NCI-H526 treated with DMSO at 0.1 percent for 48 hours (cell line): ENCODE results near the gene TMEM183A.

ENCODE experiments used
- DNase-seq: peaks from one replicate; lab custom pipeline; 2025; lab: John Stamatoyannopoulos, UW

Gene TMEM183A

DNA sequence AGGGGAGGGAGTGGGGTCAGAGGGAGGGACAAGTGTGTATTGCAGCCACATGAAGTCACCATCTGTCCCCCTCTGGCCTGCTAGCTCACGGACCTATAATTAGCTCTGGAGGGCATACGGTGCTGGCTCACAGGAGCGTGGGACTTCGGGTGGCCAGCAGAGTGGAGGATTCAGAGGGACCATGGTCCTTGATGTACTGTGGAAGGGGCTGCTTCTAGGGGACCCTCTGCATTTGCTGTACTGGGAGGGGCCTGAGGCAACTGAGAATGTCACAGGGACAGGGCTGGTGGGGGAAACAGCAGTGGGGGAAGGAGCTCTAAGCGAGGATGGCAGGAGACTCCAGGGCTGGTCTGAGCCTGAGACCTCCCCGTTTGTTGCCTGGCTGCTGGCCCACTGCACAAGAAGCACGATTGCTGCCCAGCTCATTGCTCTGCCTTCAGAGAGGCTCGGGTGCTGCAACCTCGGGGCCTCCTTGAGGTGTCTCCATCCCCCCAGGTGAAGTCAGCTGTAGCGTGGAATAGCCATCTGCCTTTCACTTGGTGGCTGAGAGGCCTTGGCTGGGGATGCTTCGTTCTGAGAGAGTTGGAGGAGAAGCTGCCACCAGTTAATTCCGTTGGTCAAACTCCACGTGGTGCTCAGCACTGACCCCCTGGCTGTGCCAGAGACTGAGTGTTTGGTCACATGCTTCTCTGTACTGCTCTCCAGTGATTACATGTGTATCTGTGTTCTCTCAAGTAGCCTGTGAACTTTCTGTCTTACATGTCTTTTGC is 21.8 kb downstream of the TMEM183A start:
- no peak for DNase-seq

DNA sequence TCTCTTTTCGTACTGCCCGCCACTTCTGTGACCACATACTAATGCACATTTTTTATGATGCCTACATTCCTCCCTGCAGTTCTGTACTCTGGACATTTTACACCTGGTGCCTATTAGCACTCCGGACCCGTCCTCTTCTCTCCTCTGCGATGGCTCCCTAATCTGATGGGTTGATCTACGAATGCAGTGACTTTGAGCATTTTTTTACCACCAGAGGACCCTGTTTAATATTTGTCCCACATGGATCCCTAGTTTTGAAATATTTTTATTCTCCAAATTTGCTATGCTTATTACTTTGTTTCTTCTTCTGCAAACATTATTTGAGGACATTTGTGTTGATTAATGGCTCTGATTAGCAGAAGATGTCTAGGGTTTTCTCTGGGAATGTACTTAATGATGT is 24.3 kb downstream of the TMEM183A start:
- DNase-seq = no peak

DNA sequence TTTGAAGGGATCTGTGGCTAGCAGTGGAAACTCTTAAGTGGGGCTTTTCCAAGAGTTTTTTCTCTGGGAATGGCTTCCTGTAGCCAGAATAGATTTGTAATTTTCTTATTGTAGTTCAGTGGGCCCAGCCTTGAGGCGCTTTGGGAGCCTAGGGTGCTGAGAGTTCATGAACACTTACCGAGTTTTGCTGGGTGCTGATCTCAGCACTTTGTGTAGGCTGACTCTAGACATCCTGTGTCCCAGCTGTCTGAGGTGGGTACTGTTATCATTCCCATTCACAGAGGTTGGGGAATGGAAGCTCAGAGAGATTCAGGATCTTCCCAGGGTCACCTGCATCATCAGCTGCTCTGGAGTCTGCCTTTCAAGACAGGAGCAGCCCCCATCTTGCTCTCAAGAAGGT is 26.1 kb downstream of the TMEM183A start:
- no peak for DNase-seq

DNA sequence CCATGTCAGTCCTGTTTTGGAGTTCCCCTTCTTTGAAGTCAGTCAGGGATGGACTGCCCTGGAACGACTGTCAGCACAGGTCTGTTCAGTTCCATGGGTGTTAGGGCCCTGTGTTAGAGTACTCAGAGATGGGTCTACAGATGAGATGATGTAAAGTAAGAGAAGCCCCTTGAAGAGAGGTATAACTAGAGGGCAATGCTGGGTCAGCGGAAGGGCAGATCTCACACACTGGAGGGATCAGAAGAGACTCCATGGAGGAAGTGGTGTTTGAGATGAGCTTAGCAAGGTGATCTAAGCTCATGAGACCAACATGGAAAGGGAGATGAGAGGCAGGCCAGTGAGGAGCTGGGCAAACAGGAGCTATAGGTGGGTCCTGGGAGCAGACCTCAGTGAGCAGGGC is 26.7 kb downstream of the TMEM183A start:
- DNase-seq = no peak

DNA sequence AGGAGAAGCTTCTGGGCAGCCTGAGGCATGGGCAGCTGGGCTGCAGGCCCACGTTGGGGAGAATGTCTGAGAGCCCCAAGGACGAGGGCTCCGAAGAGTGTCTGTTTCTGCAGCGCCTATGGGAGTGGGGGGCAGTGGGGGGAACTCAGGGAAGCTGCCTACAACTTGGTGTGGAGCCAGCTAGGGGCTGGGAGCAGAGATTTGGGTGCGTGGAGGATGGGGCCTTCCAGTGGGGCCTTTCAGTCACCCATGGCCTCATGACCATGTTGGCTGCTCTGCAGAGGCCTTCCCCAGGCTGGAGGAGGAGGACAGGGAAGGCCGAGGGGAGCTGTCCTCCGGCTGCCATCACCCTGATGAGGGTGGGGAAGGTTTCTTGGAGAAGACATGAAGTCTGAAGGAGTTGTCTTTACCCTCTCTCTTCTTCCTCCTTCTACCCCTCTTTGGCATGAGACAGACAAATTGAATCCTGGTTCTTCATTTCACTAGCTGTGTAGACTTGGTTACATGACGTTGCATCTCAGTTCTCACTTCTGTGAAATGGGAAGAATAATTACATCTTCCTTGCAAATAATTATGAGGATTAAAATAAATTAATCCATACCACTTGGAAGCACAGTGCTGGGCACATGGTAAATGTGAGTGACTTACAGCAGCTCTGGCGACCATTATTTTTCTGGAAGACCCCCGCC is 27.4 kb downstream of the TMEM183A start:
- DNase-seq = no peak

DNA sequence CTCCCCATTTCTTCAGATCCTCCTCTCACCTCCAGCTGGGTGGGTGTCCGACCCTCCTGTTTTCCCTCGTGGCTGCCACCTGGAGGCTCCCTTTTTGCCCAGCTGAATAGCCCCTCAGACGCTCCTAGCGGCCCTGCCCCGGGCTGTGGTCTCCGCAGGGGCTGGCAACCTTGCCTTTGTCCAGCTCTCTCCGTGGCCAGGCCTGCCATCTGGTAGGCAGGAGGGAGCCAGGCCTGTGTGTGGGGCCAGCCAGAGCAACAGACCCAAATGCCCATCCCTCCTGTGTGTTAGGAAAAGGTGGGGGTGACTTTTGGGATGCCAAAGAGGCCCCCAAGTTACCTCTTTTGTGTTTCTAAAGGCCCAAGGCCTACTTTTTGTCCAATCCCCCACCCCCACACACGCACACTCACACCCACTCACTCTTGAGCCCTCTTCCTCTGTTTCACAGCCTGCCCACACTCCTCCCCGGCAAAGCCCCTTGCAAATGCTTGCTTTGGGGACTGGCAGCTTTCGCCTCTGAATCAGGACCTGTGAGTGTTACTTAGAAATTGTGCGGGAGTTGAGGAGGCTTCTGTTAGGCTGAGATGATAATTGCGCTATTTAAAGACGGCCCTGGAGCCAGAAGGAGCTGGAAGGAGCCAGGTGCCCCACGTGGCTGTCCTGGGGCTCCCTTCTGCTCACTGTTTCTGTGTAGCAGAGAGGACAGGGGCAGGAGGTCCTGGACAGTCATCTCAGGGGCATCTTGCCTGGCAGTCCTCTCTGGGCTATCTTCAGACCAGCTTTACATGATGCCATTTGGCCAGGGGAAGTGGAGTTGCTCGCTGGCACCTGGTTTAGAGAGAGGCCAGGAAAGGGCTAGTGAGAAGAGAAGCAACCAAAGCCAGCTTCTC is 28.2 kb downstream of the TMEM183A start:
- no peak for DNase-seq

DNA sequence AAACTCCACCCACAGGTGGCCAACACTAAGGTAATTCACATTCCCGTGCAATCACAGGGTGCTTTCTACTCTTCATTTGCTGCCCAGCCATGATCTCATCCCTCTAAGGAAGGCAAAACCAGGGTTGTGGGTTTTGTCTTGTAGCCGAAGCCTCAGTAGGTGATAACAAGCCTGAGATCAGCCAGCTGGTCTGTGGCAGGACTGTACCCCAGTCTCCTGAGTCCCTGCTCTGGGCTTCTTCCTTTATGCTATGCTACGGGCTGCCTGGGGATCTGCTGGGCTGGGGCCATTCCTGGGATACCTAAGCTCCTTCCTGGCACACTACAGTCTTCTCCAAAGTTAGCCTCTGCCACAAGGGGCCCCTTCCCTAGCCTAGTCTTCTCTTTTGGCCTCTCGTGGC is 29.0 kb downstream of the TMEM183A start:
- DNase-seq = no peak

DNA sequence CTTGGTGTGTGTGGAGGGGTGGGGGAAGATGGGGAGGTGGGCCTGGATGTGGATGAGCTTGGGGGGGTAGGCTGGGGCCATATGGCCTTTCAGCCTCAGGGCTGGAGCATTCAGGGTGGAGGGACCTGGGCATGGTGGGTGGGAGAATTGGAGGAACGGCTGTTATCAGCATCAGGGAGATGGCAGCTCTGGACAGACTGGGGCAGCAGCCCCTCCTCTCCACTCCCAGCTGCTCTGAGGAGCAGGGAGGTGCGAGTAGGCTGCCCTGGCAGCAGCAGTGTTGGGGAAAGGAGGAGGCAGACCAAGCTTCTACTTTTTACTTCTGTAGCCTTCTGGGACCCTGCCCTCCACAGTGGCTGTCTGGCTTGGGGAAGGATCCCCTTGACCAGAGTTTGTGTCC is 29.4 kb downstream of the TMEM183A start:
- no peak for DNase-seq

DNA sequence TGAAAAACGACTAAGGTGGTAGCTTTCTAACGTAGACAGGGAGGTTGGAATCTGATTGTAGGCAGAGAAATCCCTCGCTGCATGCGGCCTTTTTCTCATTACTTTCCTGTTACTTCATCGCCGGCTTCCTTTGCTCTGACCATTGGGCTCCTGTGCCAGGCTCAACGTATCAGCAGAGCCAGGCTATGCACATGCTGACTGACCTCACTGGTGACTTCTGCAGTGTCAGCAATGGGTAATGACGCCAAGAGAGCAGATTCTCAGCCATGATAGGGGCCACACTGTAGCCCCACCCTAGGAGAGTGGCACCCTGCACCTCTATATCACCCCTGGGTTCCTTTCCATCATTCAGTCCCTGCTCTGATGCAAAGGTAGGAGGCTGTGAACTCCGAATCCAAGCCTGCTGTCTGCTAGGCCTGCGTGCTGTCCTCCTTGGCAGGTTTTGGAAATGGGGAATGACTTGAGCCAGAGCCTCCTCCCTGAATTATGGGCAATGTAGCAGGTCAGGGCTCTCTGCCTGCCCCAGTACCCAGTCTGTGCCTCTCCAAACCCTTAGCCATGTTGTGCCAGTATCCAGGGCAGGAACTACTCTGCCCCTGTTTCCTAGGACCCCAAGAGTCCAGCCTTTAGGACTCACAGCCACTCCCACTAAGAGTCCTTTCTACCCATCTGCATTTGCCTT is 30.5 kb downstream of the TMEM183A start:
- DNase-seq = no peak

DNA sequence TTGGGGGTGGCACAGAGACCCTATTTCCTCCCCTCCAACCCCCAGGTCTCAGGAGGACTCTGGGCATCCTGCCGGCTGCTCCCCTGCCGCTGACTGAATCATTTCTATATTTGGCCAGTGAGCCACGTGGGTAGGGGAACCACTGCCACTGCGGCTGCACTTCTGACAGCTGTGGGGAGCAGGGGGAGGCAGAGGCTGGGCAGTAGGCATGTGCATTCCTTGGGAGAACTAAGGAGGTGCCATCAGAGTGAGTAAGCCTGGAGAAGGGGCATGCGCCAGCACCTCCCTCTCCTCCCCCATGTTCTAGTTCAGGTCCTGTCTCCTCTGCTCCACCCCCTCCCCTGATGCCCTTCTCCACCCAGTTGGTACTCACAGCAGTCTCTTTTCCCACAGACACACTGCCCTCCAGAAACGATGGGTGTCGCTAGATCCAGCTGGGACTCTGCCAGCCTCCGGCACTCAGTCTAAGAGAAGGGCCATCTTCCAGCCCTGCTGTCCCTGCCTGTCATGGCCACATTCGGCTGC is 31.1 kb downstream of the TMEM183A start:
- DNase-seq = no peak

DNA sequence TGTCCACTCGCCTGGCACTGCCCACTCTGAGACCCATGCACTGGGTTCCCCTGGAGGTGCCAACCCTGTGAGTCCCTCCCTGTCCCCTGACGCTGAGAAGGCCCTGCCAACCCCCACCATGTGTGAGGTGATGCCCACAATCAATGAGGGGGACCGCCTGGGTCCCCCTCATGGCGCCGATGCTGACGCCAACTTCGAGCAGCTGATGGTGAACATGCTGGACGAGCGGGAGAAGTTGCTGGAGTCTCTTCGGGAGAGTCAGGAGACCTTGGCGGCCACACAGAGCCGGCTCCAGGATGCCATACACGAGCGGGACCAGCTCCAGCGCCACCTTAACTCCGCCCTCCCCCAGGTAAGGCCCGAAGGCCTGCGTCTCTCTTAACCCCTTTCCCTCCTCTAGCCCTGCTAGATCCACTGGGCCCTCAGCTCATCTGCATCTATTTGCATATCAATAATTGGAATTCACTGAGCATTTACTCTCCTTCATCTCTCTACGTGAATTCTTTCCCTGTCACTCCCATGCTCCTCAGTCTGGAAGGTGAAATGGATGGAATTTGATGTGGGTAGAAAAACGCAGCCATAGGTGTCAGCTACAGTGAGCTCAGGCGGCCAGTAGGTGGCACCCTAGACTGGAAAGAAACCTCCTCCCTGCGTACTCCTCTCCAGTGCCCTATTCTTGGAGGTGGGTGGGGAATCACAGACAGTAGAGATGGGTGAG is 31.9 kb downstream of the TMEM183A start:
- DNase-seq = no peak

DNA sequence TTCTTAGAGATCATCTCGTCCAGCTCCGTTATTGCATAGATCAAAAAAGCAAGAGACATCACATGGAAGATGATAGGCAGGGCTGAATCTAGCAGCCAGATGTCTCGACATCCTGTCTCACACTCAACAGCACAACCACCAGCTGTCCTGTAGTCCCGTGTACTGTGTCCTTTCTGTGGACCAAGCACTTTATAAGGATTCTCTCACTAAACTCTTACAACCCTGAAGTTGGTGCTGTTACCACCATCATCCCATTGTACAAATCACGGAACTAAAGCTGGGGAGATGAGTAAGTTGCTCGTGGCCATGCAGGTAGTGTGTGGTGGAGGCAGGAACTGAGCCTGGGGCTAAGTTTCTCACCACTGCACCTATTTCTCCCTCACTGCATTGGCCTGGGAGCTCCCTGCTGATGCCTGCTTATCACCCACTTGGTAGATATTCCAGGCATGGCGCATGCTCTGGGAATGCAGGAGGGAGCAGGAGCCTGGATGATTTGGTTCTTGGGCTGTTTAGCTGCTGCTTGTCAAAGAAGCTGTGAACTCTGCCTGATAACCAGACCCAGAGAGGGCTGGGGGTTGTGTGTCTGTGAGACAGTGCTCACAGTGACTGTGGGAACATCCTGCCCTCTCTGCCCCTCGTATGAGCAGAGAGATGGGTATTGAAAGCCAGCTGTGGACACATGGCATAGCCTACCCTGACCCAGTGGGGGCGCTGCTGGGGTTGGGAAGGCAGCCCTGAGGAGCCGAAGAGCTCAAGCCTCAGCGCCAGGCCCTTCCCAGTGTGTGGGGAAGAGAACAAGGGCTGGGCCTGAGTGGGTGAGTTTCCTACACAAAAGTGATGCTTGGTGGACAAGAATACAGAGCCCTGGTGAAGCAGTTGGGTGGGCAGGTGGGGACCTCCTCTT is 32.7 kb downstream of the TMEM183A start:
- DNase-seq = no peak

DNA sequence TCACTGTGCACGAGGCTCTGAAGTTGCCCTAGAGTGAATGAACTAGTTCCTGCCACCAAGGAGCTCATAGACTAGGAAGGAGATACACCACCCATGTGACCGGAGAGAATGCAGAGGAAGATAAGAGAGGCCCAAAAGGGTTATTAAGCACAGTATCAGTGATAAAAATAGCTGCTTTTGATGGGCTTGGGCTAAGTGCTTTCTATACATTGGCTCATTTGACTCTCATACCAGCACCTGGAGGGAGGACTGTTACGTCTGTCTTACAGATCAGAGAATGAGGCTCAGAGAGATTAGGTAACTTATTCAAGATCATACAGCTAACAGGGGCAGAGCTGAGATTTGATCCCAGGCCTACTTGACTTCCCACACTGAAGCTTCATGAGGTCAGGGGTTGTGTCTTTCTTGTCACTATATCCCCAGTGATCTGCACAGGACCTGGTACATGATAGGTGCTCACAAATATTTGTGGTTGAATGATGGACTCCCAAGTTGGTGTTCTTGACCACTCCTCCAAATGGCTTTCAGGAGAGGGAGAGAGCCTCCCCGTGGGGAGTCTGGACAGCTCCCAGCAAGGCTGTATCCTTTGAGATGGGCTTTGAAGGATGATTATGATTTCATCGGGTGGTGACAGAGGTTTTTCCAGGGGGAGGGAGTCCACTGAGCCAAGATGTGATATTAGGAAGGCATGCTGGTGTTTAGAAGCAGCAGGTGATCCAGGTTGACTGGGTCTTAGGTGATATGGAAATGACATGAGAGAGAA is 33.5 kb downstream of the TMEM183A start:
- no peak for DNase-seq

DNA sequence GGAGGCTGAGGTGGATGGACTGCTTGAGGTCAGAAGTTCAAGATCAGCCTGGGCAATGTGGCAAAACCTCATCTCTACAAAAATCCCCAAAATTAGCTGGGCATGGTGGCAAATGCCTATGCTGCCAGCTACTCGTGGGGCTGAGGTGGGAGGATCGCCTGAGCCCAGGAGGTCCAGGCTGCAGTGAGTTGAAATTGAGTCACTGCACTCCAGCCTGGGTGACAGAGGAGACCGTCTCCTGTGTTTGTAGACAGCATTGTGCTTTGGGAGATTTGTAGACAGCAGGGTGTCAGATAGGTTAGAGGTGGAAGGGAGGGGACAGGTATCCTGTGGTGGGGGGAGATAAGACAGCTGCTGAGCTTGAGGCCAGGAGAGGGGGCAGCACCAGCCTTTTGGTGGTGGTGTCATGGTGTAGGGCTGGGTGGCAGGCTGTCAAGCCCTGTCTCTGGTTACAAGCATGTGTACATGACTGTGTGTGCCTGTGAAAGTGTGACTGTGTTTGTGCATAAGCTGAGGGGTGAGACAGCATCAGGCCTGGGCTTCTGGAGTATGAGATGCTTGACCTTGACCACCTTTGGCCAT is 34.3 kb downstream of the TMEM183A start:
- DNase-seq = no peak

DNA sequence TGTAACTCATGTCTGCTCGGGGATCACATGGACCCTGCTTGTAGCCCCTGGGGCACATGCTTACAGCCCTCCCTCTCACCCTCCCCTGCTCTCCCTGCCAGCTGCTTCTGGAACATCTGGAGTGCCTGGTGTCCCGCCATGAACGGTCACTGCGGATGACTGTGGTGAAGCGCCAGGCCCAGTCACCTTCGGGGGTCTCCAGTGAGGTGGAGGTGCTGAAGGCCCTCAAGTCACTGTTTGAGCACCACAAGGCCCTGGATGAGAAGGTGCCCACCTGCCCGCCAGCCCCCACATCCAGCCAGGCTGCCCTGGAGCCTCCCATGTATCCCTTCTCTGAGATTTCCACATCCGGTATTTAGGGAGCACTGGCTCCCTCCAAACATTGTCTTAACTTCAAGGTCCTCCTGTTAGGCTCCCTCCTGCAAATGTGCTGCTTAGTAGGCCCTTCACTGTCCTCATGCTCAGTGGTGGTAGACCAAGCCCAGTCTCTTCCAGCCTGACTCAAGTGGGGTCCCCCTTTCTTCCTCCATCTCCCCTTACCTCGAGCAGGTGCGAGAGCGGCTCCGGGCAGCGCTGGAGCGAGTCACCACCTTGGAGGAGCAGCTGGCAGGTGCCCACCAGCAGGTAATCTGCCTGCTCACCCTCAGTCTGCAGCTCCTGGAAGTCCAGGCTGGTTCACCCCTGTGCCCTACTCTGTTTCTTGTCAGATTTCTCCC is 36.8 kb downstream of the TMEM183A start:
- DNase-seq = no peak

DNA sequence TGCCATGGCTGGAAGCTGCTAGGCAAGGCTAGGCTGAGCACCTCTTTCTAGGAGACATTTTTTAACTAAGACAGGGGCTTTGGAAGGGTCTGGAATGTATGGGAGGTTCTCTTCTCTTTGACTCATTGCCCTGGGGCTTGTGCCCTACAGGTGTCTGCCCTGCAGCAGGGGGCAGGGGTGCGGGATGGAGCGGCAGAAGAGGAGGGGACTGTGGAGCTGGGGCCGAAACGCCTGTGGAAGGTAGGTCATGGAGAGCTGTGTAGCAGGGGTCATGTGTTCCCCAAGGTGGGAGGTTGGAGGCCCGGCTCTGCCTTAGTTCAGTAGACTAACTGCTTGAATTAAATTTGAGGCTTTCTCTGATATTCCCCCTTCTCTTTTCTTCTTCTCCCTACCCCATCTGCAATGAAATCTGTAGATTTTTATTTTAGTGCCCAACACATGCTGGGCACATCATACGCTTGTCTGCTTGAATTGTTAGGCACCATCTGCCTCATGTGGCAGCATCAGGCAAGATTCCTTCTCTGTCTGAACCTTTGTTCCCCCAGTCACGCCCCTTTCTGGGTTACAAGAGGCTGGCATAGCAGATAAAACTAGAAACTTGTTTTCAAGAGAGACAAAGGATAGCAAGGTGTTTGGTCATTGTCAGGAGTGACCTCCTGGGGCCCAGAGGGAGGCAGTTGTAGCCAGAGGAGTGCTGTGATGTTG is 37.5 kb downstream of the TMEM183A start:
- DNase-seq = no peak

DNA sequence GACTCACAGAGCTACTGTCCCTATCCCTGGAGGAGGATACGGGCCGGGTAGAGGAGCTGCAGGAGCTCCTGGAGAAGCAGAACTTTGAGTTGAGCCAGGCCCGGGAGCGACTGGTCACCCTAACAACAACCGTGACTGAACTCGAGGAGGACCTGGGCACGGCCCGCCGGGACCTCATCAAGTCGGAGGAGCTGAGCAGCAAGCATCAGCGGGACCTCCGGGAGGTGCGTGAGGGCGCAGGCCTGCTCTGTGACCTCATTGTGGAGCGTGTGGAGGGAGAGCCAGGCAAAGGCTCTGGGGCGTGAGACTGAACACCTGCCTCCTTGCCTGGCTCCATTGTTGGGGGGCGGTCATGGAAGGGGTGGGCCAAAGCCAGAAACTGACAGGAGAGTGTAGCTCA is 38.2 kb downstream of the TMEM183A start:
- no peak for DNase-seq
